GM18526 (cell line): ENCODE data around the gene C11orf21.

Experiments used
- POLR2A ChIP-seq: IDR thresholded peaks from 3 replicates; pipeline ENCODE4 v1.6.1; 2011; ENCODE audit not compliant: insufficient read length; ENCODE audit errors: extremely low read depth

C11orf21 gene

DNA sequence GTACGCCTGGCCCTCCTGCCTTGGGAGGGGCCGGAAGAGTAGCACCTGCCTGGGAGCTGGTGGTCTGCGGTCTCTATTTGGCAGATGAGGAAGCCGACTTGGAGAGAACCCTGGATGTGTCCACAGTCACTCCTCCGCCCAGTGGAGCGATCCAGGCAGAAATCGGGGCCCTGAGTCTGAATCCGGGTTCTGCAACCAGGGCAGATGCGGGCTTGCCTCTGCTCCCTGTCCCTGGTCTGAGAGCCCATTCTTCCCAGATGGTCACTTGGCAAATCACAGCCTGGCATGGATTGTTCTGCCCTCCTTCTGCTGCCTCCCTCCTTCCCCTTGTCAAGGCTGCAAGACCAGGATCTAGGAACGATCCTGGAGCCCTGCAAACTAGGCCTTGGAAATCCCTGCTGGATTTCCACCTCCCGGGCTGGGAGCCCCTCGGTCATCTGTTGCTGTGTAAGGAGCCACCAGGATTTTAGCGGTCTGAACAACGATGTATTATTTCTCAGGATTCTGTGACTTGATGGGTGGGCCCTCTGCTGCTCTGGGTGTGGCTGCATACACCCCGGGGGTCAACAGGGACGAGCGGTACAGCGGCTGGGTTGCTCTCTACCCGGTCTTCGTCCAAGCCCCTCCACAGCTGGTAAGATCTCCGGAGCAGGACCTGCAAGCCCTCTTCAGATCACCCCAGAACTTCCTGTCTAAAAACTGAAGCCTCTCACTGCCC lies 29.3 kb downstream of the C11orf21 start:
- TF ChIP-seq POLR2A, result no peak

DNA sequence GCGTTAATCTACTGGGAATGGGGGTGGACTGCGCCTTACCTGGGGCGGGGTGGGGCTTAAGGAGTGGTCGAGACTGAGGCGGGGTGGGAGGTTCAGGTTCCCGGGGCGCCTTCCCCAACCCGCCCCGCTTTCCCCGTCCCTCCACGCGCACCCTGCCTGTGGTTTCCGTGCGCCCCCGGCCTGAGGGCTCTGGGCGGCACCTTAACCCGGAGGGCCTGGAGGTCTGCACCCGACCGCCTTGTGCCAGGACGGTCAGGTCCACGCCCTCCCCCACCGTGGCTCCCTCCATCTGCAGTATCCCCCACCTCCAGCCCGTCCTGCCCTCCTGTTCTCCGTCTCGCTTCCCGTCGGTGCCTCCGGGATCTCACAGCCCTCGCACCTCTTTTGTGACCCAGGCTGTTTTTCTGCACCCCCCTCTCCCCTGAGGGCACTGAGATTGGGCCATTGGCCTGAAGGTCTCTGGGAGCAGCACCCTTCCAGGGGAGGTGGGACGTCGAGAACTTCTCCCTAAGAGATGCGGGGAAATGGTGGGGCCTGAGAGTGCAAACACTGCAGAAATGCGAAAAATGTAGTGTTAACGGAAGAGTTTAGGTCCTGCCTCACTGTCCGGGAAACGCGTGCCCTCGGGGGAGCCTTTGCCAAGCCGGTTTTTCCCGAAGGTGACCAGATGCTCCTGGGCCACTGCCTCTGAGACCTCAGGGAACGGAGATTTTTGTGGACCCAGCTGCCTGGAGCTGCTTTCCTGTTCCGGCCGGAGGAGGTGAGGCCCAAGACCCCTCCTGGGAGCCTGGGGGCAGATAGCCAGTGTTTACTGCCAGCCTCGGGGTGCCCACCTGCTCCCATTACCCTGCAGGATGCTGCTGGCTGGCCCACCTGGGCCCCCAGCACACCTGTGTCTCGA lies 30.1 kb downstream of the C11orf21 start:
- TF ChIP-seq POLR2A, result no peak

DNA sequence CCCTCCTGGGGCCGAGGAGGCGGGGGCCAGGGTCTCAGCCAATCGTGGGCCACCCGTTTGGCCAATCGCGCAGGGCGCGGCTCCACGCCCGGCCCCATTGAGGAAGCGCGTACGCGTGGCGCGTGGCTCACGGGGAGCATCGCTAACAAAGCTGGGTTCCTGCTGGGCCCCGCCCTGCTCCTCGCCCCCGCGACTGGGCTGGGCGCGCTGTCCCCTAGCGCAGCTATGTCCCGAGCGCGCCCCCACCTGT lies 30.7 kb downstream of the C11orf21 start:
- no peak for TF ChIP-seq POLR2A

DNA sequence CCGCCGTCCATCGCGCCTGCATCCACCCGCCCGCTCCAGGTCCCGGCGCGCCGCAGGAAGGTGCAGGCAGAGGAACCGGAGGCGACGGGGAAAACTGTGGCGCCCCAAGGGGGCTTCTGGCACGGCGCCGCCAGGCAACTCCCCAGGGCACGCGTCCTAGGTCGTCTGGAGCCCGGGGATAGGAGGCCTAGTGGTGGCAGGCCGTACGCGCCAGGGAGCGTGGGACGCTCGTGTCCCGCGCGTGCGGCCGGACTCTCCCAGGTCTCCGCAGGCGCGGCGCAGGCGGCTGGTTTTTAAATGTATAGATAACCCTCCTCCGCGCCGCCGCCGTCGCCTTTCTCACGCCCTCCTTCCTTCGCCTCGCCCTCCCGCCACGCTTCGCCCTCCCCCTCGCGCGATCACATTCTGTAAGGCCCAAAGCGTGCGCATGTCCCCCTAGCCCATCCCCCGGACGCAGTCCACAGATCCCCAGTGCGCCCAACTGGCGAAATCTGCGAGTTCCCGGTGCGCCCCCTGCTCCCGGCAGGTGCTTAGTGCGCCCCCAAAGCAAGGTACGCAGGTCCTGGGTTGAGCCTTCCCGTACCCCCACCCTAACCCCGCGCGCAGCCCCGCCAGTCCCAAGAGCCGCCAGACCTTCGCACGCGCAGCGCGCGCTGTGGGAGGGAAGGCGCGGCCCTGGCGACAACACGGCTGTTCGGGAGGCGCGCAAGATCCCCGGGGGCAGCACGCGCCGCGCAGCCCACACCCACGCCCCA lies 31.2 kb downstream of the C11orf21 start, which contains the start of gene ASCL2:
ASCL2 (minus strand) TSS at position 267 of the 755 bp plus-strand sequence; CDS start at position 11, 256 bp downstream.
- TF ChIP-seq POLR2A, result no peak

DNA sequence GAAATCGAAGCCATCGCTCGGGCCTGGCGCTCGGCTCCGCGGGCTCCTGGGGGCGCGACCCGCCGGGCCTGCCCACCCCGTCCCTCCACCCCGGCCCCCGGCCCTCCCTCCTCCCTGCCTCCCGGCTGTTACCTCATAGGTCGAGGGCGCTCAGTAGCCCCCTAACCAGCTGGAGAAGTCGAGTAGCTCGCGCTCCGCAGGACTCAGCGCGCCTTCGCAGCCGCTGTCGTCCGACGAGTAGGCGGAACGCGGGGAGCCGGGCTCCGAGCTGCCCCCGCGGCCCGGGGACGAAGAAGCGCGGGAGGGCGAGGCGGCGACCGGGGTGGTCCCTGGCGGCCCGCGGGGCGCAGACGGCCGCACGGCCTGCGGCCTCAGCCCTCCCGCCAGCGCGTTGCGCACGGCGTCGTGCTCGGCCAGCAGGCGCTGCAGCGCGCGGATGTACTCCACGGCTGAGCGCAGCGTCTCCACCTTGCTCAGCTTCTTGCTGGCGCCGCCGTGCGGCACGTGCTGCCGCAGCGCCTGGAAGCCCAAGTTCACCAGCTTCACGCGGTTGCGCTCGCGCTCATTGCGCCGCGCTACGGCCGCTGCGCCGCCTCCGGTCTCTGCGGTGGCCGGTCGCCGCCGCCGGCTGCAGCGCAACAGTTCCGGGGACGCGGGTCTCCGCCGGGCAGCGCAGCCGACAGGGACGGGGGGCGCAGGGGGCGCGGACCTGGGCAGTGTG lies 32.0 kb downstream of the C11orf21 start:
- no peak for TF ChIP-seq POLR2A

DNA sequence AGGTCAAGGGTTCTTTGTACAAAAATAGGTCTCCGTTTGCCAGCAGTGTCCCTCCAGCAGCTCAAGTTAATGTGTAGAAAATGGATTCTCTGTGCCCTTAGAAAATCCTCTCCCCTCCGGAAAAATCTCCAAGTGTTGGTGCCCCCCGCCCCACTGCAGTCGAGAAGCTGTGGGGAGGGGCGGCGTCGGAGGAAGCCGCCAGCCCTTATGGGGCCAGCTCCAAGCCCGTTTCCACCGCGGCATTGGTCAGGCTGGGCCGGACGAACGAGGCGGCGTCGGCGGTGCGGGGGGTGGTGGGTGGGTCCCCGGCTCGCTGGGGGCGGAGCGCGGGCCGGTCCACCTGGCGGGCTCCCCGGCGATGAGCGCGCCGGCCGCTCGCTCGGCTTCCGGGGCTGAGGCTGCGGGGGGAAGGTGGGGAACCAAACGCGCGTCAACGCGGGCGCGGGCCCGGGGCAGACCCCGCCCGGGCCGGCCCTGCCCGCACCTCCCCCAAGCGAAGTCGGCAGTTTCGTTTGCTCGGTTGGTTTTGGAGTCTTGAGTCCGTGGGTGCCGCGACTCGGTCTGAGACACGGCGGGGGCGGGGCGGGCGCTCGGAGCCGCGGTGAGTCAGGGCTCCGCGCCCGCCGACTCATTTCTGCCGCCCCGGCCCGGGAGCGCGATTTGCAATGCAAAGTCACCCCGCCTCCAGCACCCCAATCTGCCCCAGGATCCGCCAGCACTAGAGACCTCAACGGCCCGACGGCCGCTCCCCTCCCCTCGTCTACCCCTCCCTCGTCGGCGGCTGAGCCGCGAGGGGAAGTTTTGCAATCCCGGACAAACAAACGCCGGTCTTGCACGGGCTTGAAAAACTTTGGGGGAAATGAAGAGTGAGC lies 32.8 kb downstream of the C11orf21 start:
- no peak for TF ChIP-seq POLR2A

DNA sequence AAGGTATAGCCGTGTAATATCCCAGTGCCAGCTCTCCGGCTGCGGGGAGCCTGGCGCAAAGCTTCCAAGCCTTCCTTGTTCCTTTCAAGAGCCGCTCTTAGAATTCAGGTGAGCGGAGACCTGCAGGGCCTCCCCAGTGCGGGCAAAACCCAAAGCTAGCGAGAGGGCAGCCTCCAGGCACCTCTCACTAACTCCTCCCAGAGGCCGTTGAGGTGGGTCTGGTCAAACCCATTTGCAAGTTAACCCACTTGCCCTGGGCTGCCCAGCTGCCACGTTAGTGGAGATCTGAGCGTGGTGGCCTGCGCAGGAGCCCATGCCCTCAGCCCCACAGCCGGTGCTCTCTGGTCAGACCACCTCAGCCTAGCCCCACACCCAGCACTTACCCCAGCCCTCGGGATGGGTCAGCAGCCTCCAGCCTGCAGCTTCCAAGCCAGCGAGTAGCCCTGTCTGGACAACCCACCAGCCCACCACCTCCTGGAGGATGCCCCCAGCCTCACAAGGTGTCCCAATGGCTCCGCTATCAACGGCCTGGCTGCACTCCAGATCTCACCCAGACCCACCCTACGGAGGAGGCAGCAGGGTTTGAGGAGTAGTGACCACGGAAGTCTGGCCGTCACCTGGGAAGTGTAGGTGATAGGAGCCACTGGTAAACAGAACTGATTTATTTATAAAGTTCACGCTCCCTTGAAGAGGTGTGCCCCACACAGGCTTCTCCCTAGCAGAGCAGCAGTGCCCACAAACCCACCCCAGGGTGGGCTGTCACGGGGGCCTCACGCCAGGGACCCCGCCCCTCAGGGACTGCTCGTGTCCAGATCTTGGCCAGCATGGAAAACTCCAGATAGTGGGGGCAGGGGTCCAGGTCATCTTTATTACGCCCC lies 33.6 kb downstream of the C11orf21 start:
- TF ChIP-seq POLR2A, result no peak

DNA sequence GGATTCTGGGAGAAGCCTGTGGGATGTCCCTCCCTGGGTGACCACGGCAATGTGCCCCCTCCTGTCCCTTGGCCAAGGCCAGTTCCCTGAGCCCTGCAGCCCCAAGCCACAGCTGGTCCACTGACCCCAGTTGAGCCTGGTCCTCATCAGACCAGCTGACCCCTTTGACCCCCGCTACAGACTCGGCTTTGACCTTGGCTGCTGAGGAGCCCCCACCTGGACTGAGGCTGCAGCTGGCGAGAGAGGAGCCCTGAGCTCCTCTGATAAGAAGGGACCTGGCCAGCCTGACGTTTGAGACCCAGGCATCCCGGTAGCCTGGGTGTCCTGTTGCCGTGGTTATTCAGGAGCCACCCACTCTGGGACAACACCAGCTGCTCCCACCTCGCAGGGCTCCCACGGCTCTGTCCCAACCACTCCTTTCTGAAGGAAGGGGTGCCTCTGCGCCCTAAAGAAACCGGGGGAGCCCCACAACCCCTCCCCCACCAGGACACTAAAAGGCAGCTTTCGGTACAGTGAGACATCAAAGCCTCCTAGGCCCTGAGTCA lies 34.3 kb downstream of the C11orf21 start:
- TF ChIP-seq POLR2A, result no peak

DNA sequence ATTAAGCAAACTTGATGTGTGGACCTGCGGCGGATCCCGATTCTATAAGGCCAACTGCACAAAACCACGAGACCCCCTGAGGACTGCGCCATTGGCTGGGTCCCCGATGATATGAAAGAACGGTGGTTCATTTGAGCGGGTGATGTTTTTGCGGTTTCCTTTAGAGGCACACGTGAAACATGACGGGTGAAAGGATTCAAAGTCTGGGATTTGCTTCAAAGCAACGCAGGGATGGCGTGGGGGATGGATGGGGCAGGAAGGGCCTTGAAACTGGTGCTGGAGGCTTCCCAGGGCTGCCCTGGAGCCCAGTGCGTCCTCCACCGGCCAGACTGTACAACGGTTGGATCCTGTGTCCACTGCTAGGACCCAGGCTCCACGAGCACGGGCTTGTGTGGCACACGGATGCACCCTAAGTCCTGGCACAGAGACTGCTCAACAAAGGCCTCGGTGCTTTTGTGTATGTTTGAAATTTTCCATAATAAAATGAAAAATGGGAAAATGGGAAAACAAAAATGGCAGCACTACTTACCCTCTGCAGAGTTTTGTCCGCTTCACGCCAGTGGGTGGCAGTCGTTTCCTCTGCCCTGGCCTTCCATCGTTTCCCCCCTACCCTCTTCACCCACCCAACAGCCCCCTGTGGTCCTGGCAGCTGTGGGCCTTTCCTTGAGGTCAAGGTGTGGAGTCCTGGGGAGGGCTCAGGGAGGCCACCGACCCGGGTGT lies 35.0 kb downstream of the C11orf21 start:
- TF ChIP-seq POLR2A, result no peak

DNA sequence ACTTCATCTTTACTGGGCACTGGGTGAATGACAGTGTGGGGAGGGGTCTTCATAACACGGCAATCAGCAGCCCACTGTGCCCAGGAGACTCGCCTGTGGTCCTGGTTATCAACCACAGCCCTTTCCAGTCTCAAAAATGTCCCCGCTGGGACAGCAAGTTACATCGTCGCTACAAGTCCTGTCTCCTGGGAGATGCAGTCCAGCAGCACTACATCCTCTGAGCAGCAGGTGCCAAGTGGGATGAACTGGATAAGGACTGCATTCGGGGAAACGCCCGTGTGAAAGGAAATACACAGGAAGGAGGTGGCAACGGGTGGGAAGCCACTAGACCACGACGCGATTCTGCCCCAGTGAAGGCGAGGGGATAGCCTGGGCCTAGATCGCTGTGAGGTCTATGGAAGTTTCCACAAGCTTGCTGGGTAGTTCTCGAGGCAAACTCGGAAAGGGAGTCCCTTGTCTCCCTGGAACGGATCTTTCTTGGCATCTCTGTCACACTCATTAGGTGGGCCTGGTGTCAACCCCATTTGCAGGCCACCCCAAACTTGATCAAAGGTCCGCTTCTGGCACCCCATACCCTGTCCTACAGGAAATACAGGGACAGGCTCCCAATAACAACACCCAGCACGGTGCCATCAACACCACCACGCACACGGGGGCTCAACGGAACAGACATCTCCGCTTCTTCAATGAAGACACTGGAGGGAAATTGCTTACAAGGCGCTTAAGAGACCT lies 35.7 kb downstream of the C11orf21 start:
- TF ChIP-seq POLR2A, result no peak

DNA sequence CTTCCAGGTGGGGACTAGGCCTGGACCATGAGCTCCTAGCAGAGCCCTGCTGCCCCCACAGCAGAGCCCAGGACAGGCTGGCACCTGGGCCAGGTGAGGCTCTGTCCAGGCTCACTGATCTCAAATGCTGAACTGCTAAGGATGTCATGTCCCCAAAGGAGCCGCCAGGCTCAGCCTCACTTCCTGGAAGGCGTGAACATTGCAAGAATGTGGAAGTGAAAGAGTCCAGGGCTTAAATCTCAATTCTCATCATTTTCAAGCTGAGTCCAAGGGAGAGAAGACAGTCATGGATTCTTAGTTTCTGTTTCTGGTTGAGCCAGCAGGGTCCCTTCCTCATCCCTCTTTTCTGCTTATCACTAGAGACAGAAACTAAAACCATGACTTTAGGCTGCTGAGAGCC lies 36.3 kb downstream of the C11orf21 start:
- TF ChIP-seq POLR2A, result no peak
